GM10248 (cell line): Measurements from ENCODE around the gene ACOX1.

Source experiments
- CTCF ChIA-PET: fragments of 300-600 bp; sonication (Branson Sonifier 250); formaldehyde crosslinking; extraction: SDS; loops from one replicate; lab custom pipeline; 2021; ENCODE audit warnings: antibody characterized with exemption; lab: Yijun Ruan, JAX
- POLR2A ChIA-PET: fragments of 350-650 bp; sonication (Branson Sonifier 250); formaldehyde crosslinking; extraction: SDS; loops from one replicate; lab custom pipeline; 2020; ENCODE audit warnings: antibody characterized with exemption; lab: Yijun Ruan, JAX
- DNase-seq: peaks from one replicate; pipeline ENCODE4 v3.0.0; 2012; ENCODE audit errors: extremely low spot score
- TF ChIP-seq, protein P1 (sequence below): IDR thresholded peaks from 2 replicates; pipeline ENCODE4 v1.5.1; 2012; ENCODE audit warnings: mild to moderate bottlenecking, low read depth; ENCODE audit errors: extremely low read depth, missing control alignments, control extremely low read depth

ACOX1 gene

DNA sequence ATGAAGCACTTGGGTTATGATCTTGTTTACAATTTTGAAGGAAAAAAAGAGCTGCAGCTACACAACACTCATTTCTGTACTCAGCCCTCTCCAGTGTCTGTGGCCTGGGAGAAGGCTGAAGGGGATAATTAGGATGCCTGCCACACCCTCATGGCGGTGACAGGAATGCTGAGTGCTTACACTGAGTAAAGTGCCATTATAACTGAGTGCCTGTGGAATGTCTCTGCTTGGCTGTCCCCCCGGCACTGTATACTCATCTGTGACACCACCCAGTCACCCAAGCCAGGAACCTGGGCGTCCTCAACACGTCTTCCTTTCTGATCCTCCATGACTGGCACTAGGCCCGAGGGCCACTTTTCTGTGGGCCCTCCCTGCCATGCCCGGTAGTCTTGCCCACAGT is 70.8 kb downstream of the ACOX1 start:
- CTCF ChIA-PET = interaction anchor here (4.2 to 12.4 kb wide), 2 partner anchors 20 to 98 kb away, joined by 28 to 239 read pairs; partner anchors contain the start of gene CDK3
- no peak for DNase-seq
- POLR2A ChIA-PET = no interaction called here
- TF ChIP-seq, protein P1, sequence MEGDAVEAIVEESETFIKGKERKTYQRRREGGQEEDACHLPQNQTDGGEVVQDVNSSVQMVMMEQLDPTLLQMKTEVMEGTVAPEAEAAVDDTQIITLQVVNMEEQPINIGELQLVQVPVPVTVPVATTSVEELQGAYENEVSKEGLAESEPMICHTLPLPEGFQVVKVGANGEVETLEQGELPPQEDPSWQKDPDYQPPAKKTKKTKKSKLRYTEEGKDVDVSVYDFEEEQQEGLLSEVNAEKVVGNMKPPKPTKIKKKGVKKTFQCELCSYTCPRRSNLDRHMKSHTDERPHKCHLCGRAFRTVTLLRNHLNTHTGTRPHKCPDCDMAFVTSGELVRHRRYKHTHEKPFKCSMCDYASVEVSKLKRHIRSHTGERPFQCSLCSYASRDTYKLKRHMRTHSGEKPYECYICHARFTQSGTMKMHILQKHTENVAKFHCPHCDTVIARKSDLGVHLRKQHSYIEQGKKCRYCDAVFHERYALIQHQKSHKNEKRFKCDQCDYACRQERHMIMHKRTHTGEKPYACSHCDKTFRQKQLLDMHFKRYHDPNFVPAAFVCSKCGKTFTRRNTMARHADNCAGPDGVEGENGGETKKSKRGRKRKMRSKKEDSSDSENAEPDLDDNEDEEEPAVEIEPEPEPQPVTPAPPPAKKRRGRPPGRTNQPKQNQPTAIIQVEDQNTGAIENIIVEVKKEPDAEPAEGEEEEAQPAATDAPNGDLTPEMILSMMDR = no peak

DNA sequence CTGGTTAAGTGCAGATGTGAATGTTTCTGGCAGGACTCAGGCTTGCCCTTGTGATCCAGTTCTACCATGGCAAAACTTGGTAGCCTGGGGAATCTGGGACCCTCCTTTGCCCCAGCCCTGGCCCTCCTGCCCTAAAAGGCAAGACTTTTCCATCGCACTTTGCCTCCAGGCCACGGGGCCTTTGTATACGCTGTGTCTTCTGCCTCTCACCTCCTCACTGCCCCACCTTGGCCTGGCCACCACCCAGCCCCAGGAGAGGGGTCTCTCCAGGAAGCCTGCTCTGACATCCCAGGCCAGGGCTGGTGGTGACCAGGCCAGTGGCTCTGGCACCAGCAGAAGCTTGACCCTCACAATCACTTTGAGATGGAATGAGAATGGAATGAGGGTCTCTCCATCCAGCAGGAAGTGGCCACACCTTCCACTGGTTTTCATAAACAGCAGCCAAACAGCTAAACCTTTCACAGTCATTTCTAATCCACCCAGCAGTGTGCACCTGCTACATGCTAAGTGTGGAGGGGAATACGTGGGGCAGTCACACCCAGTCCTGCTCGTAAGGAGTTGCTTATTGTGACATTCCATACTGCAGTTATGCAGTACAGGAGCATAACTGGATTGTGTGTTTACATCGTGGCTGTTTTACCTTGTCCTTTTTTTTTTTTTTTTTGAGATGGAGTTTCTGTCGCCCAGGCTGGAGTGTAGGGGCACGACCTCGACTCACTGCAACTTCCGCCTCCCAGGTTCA is 72.7 kb downstream of the ACOX1 start:
- ChIA-PET CTCF (interaction anchor here (1.1 to 12.4 kb wide), 13 partner anchors 9 to 112 kb away, joined by 3 to 239 read pairs (median 5); partner anchors contain the start of genes CDK3, TRIM65 and WBP2), POLR2A (no interaction called here)
- DNase-seq = no peak
- TF ChIP-seq, protein P1 = no peak

DNA sequence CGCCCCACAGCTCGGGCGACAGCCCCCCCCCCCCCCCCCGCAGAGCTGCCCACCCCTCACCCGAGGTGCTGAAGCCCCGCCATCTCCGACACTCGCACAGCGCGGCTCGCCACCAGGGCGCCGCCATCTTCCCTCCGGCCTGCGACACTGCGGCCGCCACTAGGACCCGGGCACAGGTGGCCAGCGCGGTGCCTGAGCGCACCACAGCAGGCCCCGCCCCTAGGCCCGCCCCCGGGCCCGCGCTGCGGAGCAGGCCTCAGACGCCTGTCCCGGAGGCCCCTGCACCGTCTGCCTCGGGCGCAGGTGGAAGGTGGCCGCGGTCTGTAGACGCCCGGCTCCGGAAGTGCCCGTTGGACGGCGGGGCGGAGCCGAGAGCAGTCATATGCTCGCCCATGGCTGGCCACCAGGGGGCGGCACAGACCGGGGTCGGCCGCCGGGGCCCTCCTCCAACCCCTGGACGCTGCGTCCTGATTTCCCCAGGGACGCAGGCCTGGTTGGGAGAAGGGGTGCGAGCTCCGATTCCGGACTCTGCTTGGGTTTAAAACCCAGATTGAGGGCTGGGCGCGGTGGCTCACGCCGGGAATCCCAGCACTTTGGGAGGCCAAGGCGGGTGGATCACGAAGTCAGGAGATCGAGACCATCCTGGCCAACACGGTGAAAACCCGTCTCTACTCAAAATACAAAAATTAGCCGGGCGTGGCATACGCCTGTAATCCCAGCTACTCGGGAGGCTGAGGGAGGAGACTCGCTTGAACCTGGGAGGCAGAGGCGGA is 74.0 kb downstream of the ACOX1 start, which contains the start of gene MRPL38:
MRPL38 (minus strand) TSS at position 136 of the 773 bp plus-strand sequence; CDS start at position 127, 9 bp downstream.
- ChIA-PET CTCF (interaction anchor here (0.7 to 12.4 kb wide), 35 partner anchors 10 to 480 kb away, joined by 3 to 239 read pairs (median 3); partner anchors contain the start of genes ACOX1, CDK3, TEN1 and TRIM65), POLR2A (no interaction called here)
- DNase-seq = peak; percentile 99
- TF ChIP-seq, protein P1 = peak; percentile 87

DNA sequence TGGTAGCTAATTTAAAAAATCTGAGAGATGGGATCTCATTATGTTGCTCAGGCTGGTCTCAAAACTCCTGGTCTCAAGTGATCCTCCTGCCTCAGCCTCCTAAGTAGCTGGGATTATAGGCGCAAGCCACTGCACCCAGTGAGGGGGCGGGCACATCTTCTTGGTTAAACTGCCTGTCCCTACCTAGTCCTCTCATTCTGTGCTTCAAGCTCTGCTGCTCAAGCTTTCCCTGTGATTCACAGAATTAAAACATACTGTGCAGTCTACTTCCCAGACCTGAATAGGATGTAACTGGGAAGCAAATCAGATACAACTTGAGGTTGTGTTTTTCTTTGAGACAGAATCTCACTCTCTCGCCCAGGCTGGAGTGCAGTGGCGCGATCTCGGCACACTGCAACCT is 76.6 kb downstream of the ACOX1 start:
- TF ChIP-seq, protein P1 = no peak
- no peak for DNase-seq
- CTCF ChIA-PET = interaction anchor here (1.4 to 12.4 kb wide), 4 partner anchors 26 to 377 kb away, joined by 3 to 239 read pairs (median 9); partner anchors contain the start of gene CDK3
- POLR2A ChIA-PET = no interaction called here

DNA sequence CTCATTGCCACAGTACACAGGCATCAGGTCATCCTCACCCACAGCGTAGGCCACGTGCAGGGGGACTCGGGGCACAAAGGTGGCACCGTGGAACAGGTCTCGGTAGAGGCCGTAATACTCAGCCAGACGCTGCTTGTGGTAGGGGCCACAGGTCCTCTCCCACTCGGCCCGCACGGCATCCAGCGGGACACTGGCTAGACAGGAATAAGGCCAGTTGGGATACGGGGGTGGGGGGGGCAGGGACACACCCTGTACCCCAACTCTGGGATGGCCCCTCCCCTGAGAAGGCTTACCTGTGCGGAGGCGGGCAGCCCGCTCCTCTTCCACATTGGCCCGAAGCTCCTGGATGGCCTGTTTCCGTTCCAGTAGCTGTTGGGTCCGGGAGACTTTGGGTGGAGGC is 77.2 kb downstream of the ACOX1 start:
- ChIA-PET CTCF (interaction anchor here (2.9 to 12.4 kb wide), 2 partner anchors 25 to 105 kb away, joined by 13 to 239 read pairs; partner anchors contain the start of gene CDK3), POLR2A (no interaction called here)
- TF ChIP-seq, protein P1 = no peak
- no peak for DNase-seq
